Liver (tissue), 9 donors: ENCODE data around the gene PLCB1. TPM values are rescaled to one million over a fixed set of nuclear protein-coding genes. Genes with fewer than 3 reads are reported as not detected.

ENCODE experiments used
- DNase-seq: peaks from one replicate; pipeline ENCODE4 v3.0.0-alpha.2; 2017; ENCODE audit warnings: low spot score
- H3K27ac ChIP-seq, 2 donors: one replicate each; pipeline ENCODE4 v1.7.0; 2013; ENCODE audit warnings: inconsistent platforms in 2 of 2, low read length in 2 of 2, control low read depth in 1 of 2, low read depth in 1 of 2, mild to moderate bottlenecking in 1 of 2
- H3K27me3 ChIP-seq, 4 donors: one replicate each; pipeline versions ENCODE4 v1.6.1 to v1.7.0; 2013; ENCODE audit warnings: low read length in 3 of 4, inconsistent platforms in 1 of 4, mild to moderate bottlenecking in 1 of 4, moderate library complexity in 1 of 4; ENCODE audit not compliant: control insufficient read depth in 4 of 4, insufficient read depth in 4 of 4
- H3K36me3 ChIP-seq, 4 donors: one replicate each; pipeline versions ENCODE4 v1.6.1 to v1.7.0; 2013; ENCODE audit warnings: low read length in 3 of 4, mild to moderate bottlenecking in 3 of 4, low read depth in 1 of 4, moderate library complexity in 1 of 4; ENCODE audit not compliant: control insufficient read depth in 4 of 4, insufficient read depth in 3 of 4
- H3K4me1 ChIP-seq, 4 donors: one replicate each; pipeline versions ENCODE4 v1.6.1 to v1.7.0; 2013; ENCODE audit warnings: low read length in 3 of 4, mild to moderate bottlenecking in 3 of 4, moderate library complexity in 1 of 4; ENCODE audit not compliant: control insufficient read depth in 4 of 4, insufficient read depth in 4 of 4
- H3K4me3 ChIP-seq, 3 donors: one replicate each; pipeline versions ENCODE4 v1.6.1 to v1.7.0; 2013; ENCODE audit warnings: low read length in 3 of 3, control low read depth in 1 of 3, low read depth in 1 of 3, mild to moderate bottlenecking in 1 of 3
- H3K9ac ChIP-seq, 2 donors: one replicate each; pipeline ENCODE4 v1.7.0; 2013; ENCODE audit warnings: low read length in 2 of 2, mild to moderate bottlenecking in 2 of 2, moderate library complexity in 2 of 2, control low read depth in 1 of 2, low read depth in 1 of 2
- H3K9me3 ChIP-seq, 4 donors: one replicate each; pipeline versions ENCODE4 v1.6.1 to v1.7.0; 2013; ENCODE audit warnings: low read length in 3 of 4; ENCODE audit not compliant: control insufficient read depth in 4 of 4
- ATF3 ChIP-seq: IDR thresholded peaks from 2 replicates; pipeline ENCODE4 v1.6.1; 2016; ENCODE audit warnings: antibody characterized with exemption
- EGR1 ChIP-seq, 2 donors: IDR thresholded peaks; 2 replicates each; pipeline ENCODE4 v1.6.1; 2016 to 2018; ENCODE audit warnings: antibody characterized with exemption in 2 of 2, low read depth in 2 of 2
- FOXA1 ChIP-seq: IDR thresholded peaks from 2 replicates; pipeline ENCODE4 v1.6.1; 2016; ENCODE audit warnings: antibody characterized with exemption
- FOXA2 ChIP-seq: IDR thresholded peaks from 2 replicates; pipeline ENCODE4 v1.6.1; 2016; ENCODE audit warnings: antibody characterized with exemption
- GABPA ChIP-seq, 2 donors: IDR thresholded peaks in 1 of 2; conservative IDR thresholded peaks in 1 of 2; 2 replicates each; pipeline ENCODE4 v1.6.1; 2016; ENCODE audit warnings: antibody characterized with exemption in 2 of 2, mild to moderate bottlenecking in 1 of 2, moderate library complexity in 1 of 2
- HNF4A ChIP-seq, 2 donors: conservative IDR thresholded peaks; 2 replicates each; pipeline ENCODE4 v1.6.1; 2016; ENCODE audit warnings: antibody characterized with exemption in 2 of 2, mild to moderate bottlenecking in 2 of 2
- HNF4G ChIP-seq: IDR thresholded peaks from 2 replicates; pipeline ENCODE4 v1.6.1; 2016; ENCODE audit warnings: antibody characterized with exemption
- JUND ChIP-seq, 2 donors: IDR thresholded peaks; 2 replicates each; pipeline ENCODE4 v1.6.1; 2016; ENCODE audit warnings: antibody characterized with exemption in 2 of 2
- NR2F2 ChIP-seq: IDR thresholded peaks from 2 replicates; pipeline ENCODE4 v1.6.1; 2016; ENCODE audit warnings: antibody characterized with exemption
- RAD21 ChIP-seq, 2 donors: IDR thresholded peaks; 2 replicates each; pipeline ENCODE4 v1.6.1; 2016; ENCODE audit warnings: antibody characterized with exemption in 2 of 2, mild to moderate bottlenecking in 2 of 2
- RXRA ChIP-seq, 2 donors: IDR thresholded peaks; 2 replicates each; pipeline ENCODE4 v1.6.1; 2017 to 2018; ENCODE audit warnings: antibody characterized with exemption in 2 of 2, mild to moderate bottlenecking in 1 of 2
- SP1 ChIP-seq: IDR thresholded peaks from 2 replicates; pipeline ENCODE4 v1.6.1; 2018; ENCODE audit warnings: antibody characterized with exemption, mild to moderate bottlenecking
- TAF1 ChIP-seq: conservative IDR thresholded peaks from 2 replicates; pipeline ENCODE4 v1.6.1; 2016; ENCODE audit warnings: antibody characterized with exemption, mild to moderate bottlenecking
- YY1 ChIP-seq: IDR thresholded peaks from 2 replicates; pipeline ENCODE4 v1.6.1; 2016; ENCODE audit warnings: antibody characterized with exemption, mild to moderate bottlenecking
- WGBS: extraction: QIAGEN DNeasy Blood & Tissue Kit; methylation state at CpG from one replicate; pipeline ENCODE4 v1.1.7; 2013; 5-methylcytosine and 5-hydroxymethylcytosine counted together
- polyA plus RNA-seq, 2 donors: library from polyadenylated mRNA; stranded (reverse) in 1 of 2; unstranded in 1 of 2; fragments of 200-250 nt in 1 of 2; fragments of >200 nt in 1 of 2; fragmentation: Nextera tagmentation in 1 of 2; extraction: Ambion mirVana in 1 of 2; gene quantifications; one replicate each; pipeline versions ENCODE4 v1.2.1 to v1.2.3, GENCODE V29; 2013 to 2015
- total RNA-seq, 2 donors: library from RNA; depleted of rRNA; stranded (reverse); fragments of >200 nt; gene quantifications; one replicate each; pipeline ENCODE4 v1.2.3, GENCODE V29; 2014
- TF ChIP-seq, protein P1 (sequence below): IDR thresholded peaks from 2 replicates; pipeline ENCODE4 v1.6.1; 2016; ENCODE audit warnings: antibody characterized with exemption, mild to moderate bottlenecking
- TF ChIP-seq, protein P2 (sequence below): IDR thresholded peaks from 2 replicates; pipeline ENCODE4 v1.6.1; 2016; ENCODE audit warnings: antibody characterized with exemption
- donor health status: healthy.
- donor health status: healthy.
- donor health status: healthy.
- donor health status: healthy.
- donor health status: healthy.

Gene PLCB1
- total and polyA plus RNA-seq, 4 donors = 3.7 to 13.5 (median 5.9) TPM

DNA sequence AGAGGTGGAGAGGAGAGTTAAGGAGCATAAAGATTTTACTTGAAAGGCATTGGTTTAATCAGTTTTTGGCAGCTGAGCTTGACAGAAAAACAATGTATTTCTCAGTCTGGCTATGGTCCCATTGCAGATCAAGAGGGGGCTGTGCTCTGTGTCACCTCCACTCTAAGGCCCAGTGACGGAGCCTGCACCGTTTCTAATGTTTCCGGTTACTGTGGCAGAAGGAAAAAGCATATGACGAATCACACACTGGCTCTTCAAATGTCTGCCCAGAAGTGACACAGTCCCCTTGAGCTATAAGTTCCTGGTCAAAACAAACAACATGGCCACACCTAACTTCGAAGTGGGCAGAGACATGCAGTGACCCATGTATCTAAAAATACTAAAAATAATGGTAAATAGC lies 372.0 kb downstream of the PLCB1 start:
- H3K9ac ChIP-seq = no peak overlapping the region
- no peak overlapping the region for H3K27ac ChIP-seq
- H3K4me3 ChIP-seq = no peak overlapping the region
- H3K9me3 ChIP-seq = peaks cover 0 to 3% (median 1%) of the 10 kb centered on the region in 4 donors
- WGBS = 91% methylated on average over 5 of the region's 5 CpGs
- no peaks in the 10 kb centered on the region for H3K4me1 ChIP-seq
- no peak for TF ChIP-seq FOXA1
- no peak for DNase-seq
- no peaks in the 10 kb centered on the region for H3K27me3 ChIP-seq
- H3K36me3 ChIP-seq = no peaks in the 10 kb centered on the region

DNA sequence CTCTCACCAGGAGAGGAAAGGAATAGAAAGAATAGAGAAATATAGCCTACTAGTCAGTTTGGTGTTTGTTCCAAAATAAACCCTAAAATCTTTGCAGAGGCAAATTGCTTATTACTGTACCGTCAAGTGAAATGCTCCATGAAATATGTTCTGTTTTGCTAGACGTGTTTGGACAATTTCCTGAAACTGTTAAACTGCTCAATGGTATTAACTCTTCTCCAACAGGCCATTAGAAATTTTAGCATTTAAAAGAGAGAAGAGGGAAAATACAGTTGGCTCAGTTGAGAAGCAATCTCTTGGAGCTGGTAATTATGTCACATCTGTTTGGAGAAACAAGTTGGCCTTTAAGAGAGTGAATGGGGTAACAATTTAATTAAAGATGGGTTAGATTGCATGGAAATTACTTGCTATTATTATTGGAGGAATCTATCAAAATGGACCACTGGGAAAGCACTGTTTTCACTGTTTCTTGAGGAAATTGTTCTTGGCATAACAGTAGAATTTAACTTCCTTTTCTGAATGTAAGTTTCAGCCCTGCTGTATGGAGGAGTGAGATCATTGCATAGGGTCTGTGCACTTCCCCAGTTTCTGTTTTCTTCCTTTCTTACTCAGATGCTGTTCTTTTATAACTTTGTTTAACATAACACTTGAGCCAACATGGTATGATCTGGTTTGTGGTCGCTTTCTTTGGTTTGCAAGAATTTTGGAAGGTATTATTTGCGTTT lies 373.6 kb downstream of the PLCB1 start:
- Histone ChIP-seq H3K9me3 (peaks cover 0 to 3% (median 1%) of the 10 kb centered on the region in 4 donors), H3K4me1 (no peaks in the 10 kb centered on the region), H3K27me3 (no peaks in the 10 kb centered on the region), H3K4me3 (no peak overlapping the region), H3K36me3 (no peaks in the 10 kb centered on the region), H3K27ac (no peak overlapping the region), H3K9ac (no peak overlapping the region)
- DNase-seq = no peak
- WGBS = 90% methylated on average over 4 of the region's 4 CpGs
- no peak for TF ChIP-seq HNF4G
- TF ChIP-seq YY1 = no peak
- TF ChIP-seq TAF1 = no peak
- no peak for TF ChIP-seq FOXA2
- no peak for TF ChIP-seq ATF3
- TF ChIP-seq FOXA1 = no peak
- TF ChIP-seq, protein P1, sequence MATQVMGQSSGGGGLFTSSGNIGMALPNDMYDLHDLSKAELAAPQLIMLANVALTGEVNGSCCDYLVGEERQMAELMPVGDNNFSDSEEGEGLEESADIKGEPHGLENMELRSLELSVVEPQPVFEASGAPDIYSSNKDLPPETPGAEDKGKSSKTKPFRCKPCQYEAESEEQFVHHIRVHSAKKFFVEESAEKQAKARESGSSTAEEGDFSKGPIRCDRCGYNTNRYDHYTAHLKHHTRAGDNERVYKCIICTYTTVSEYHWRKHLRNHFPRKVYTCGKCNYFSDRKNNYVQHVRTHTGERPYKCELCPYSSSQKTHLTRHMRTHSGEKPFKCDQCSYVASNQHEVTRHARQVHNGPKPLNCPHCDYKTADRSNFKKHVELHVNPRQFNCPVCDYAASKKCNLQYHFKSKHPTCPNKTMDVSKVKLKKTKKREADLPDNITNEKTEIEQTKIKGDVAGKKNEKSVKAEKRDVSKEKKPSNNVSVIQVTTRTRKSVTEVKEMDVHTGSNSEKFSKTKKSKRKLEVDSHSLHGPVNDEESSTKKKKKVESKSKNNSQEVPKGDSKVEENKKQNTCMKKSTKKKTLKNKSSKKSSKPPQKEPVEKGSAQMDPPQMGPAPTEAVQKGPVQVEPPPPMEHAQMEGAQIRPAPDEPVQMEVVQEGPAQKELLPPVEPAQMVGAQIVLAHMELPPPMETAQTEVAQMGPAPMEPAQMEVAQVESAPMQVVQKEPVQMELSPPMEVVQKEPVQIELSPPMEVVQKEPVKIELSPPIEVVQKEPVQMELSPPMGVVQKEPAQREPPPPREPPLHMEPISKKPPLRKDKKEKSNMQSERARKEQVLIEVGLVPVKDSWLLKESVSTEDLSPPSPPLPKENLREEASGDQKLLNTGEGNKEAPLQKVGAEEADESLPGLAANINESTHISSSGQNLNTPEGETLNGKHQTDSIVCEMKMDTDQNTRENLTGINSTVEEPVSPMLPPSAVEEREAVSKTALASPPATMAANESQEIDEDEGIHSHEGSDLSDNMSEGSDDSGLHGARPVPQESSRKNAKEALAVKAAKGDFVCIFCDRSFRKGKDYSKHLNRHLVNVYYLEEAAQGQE = no peak
- no peak for TF ChIP-seq SP1
- no peak for TF ChIP-seq NR2F2
- no peak for TF ChIP-seq GABPA (IDR thresholded peaks at IDR 0.05 in 1 of 2, conservative IDR thresholded peaks at IDR 0.05 in 1 of 2)
- TF ChIP-seq RAD21 (IDR thresholded peaks at IDR 0.05) = no peak

- Histone ChIP-seq H3K4me1 (no peaks in the 10 kb centered on the region), H3K9me3 (peaks cover 0 to 3% (median 1%) of the 10 kb centered on the region in 4 donors), H3K36me3 (no peaks in the 10 kb centered on the region), H3K27ac (no peak overlapping the region), H3K4me3 (no peak overlapping the region), H3K27me3 (no peaks in the 10 kb centered on the region), H3K9ac (no peak overlapping the region)
- no peak for DNase-seq
- WGBS = 92% methylated on average over 3 of the region's 3 CpGs
- TF ChIP-seq NR2F2 = no peak
- TF ChIP-seq HNF4A (conservative IDR thresholded peaks at IDR 0.05) = no peak
- no peak for TF ChIP-seq EGR1 (IDR thresholded peaks at IDR 0.05; ENCODE audit: low read depth in 2 of 2)
- TF ChIP-seq JUND (IDR thresholded peaks at IDR 0.05) = no peak
- no peak for TF ChIP-seq FOXA2
- TF ChIP-seq, protein P1 = no peak
- no peak for TF ChIP-seq RAD21 (IDR thresholded peaks at IDR 0.05)
- no peak for TF ChIP-seq RXRA (IDR thresholded peaks at IDR 0.05)
- TF ChIP-seq, protein P2, sequence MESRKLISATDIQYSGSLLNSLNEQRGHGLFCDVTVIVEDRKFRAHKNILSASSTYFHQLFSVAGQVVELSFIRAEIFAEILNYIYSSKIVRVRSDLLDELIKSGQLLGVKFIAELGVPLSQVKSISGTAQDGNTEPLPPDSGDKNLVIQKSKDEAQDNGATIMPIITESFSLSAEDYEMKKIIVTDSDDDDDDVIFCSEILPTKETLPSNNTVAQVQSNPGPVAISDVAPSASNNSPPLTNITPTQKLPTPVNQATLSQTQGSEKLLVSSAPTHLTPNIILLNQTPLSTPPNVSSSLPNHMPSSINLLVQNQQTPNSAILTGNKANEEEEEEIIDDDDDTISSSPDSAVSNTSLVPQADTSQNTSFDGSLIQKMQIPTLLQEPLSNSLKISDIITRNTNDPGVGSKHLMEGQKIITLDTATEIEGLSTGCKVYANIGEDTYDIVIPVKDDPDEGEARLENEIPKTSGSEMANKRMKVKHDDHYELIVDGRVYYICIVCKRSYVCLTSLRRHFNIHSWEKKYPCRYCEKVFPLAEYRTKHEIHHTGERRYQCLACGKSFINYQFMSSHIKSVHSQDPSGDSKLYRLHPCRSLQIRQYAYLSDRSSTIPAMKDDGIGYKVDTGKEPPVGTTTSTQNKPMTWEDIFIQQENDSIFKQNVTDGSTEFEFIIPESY = no peak
- TF ChIP-seq GABPA (IDR thresholded peaks at IDR 0.05 in 1 of 2, conservative IDR thresholded peaks at IDR 0.05 in 1 of 2) = no peak
- TF ChIP-seq ATF3 = no peak
- no peak for TF ChIP-seq TAF1
- no peak for TF ChIP-seq FOXA1
- no peak for TF ChIP-seq YY1
- TF ChIP-seq SP1 = no peak
These were observed 375.2 kb downstream of the PLCB1 start for GRCh38 chr20:8507231-8507630.
